WTC11 (cell line): ENCODE data around the gene CEP57.
"Not testable (repeated sequence)": the region's sequence is repeated elsewhere in the genome, so short reads cannot be mapped to it uniquely, and the experiment has no call there.

Experiments
- ATF1 ChIP-seq: sonication (generic); formaldehyde crosslinking; IDR thresholded peaks from 2 replicates; pipeline ENCODE4 v1.8.1; 2023; ENCODE audit warnings: mild to moderate bottlenecking, moderate library complexity, missing genetic modification reagents
- ATF3 ChIP-seq: sonication (generic); formaldehyde crosslinking; conservative IDR thresholded peaks from 2 replicates; pipeline ENCODE4 v1.8.1; 2022; ENCODE audit warnings: mild to moderate bottlenecking, missing genetic modification reagents
- CREB1 ChIP-seq: sonication (generic); formaldehyde crosslinking; IDR thresholded peaks from 2 replicates; pipeline ENCODE4 v1.8.0; 2023; ENCODE audit warnings: mild to moderate bottlenecking, missing genetic modification reagents
- CTCF ChIP-seq: fragments of 200-600 bp; IDR thresholded peaks from 2 replicates; pipeline ENCODE4 v1.8.0; 2022; ENCODE audit warnings: antibody characterized with exemption
- E2F4 ChIP-seq: sonication (generic); formaldehyde crosslinking; IDR thresholded peaks from 2 replicates; pipeline ENCODE4 v1.8.1; 2022; ENCODE audit warnings: low read depth, mild to moderate bottlenecking, moderate library complexity, missing genetic modification reagents, borderline replicate concordance
- IRF1 ChIP-seq: sonication (generic); formaldehyde crosslinking; IDR thresholded peaks from 2 replicates; pipeline ENCODE4 v1.8.0; 2023; ENCODE audit warnings: missing genetic modification reagents
- JUN ChIP-seq: sonication (generic); formaldehyde crosslinking; IDR thresholded peaks from 2 replicates; pipeline ENCODE4 v1.8.0; 2023; ENCODE audit warnings: mild to moderate bottlenecking, missing genetic modification reagents
- MAX ChIP-seq: sonication (generic); formaldehyde crosslinking; IDR thresholded peaks from 2 replicates; pipeline ENCODE4 v1.8.0; 2022; ENCODE audit warnings: mild to moderate bottlenecking, missing genetic modification reagents
- NR3C1 ChIP-seq: sonication (generic); formaldehyde crosslinking; conservative IDR thresholded peaks from 2 replicates; pipeline ENCODE4 v1.8.1; 2023; ENCODE audit warnings: low read depth, mild to moderate bottlenecking, missing genetic modification reagents
- RELA ChIP-seq: sonication (generic); formaldehyde crosslinking; IDR thresholded peaks from 2 replicates; pipeline ENCODE4 v1.8.1; 2022; ENCODE audit warnings: missing genetic modification reagents, mild to moderate bottlenecking, borderline replicate concordance
- STAT6 ChIP-seq: sonication (generic); formaldehyde crosslinking; conservative IDR thresholded peaks from 2 replicates; pipeline ENCODE4 v1.8.1; 2023; ENCODE audit warnings: mild to moderate bottlenecking, low read depth, missing genetic modification reagents, moderate library complexity
- ZNF423 ChIP-seq: fragments of 250-450 bp; sonication (Bioruptor Pico); IDR thresholded peaks from 2 replicates; pipeline ENCODE4 v2.1.2; 2022; ENCODE audit warnings: mild to moderate bottlenecking, moderate library complexity

GRCh38 chr11:95870877-95871276 is 80.6 kb downstream of the CEP57 start:
- not testable (repeated sequence) for TF ChIP-seq ATF3; ZNF423 (CRISPR knock-in tag); CREB1 (CRISPR knock-in tag); JUN (CRISPR knock-in tag); CTCF; RELA (CRISPR knock-in tag); E2F4; NR3C1 (CRISPR knock-in tag); IRF1; ATF1 (CRISPR knock-in tag); STAT6; MAX
